PC-3 (cell line): ENCODE data around the gene SLAMF7.

Source experiments
- EZH2 ChIP-seq: fragments of 300-600 bp; sonication (generic); IDR thresholded peaks from one replicate; pipeline ENCODE4 v1.6.1; 2017; ENCODE audit warnings: antibody characterized with exemption, mild to moderate bottlenecking, low read length; ENCODE audit not compliant: unreplicated experiment
- EZH2phosphoT487 ChIP-seq: fragments of 300-600 bp; sonication (generic); IDR thresholded peaks from 2 replicates; pipeline ENCODE4 v1.6.1; 2018; ENCODE audit warnings: mild to moderate bottlenecking, antibody characterized with exemption, low read length, borderline replicate concordance
- TF ChIP-seq, protein P1 (sequence below): fragments of 300-600 bp; sonication (generic); conservative IDR thresholded peaks from 2 replicates; pipeline ENCODE4 v1.5.1; 2017; ENCODE audit warnings: antibody characterized with exemption, low read depth, mild to moderate bottlenecking, low read length

- TF ChIP-seq, protein P1, sequence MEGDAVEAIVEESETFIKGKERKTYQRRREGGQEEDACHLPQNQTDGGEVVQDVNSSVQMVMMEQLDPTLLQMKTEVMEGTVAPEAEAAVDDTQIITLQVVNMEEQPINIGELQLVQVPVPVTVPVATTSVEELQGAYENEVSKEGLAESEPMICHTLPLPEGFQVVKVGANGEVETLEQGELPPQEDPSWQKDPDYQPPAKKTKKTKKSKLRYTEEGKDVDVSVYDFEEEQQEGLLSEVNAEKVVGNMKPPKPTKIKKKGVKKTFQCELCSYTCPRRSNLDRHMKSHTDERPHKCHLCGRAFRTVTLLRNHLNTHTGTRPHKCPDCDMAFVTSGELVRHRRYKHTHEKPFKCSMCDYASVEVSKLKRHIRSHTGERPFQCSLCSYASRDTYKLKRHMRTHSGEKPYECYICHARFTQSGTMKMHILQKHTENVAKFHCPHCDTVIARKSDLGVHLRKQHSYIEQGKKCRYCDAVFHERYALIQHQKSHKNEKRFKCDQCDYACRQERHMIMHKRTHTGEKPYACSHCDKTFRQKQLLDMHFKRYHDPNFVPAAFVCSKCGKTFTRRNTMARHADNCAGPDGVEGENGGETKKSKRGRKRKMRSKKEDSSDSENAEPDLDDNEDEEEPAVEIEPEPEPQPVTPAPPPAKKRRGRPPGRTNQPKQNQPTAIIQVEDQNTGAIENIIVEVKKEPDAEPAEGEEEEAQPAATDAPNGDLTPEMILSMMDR, result no peak
- TF ChIP-seq EZH2 (no peak), EZH2phosphoT487 (no peak)
These were observed 20.8 kb upstream of the SLAMF7 start for GRCh38 chr1:160718210-160718609.
